Activated CD4-positive, alpha-beta T cell treated with anti-CD3 and anti-CD28 coated beads for 1 hour (primary cell): Measurements from ENCODE around the gene C14orf180.
"Not testable (repeated sequence)": the region's sequence is repeated elsewhere in the genome, so short reads cannot be mapped to it uniquely, and the experiment has no call there.

Source experiments
- DNase-seq: peaks from one replicate; pipeline ENCODE4 v3.0.0-alpha.2; 2020

The C14orf180 gene

GRCh38 chr14:104563191-104563741 is 16.3 kb upstream of the C14orf180 start:
- DNase-seq, result no peak

- peak; percentile 52 for DNase-seq
Measured at GRCh38 chr14:104563742-104564615, 15.6 kb upstream of the C14orf180 start.

GRCh38 chr14:104564744-104565679 is 14.6 kb upstream of the C14orf180 start:
- no peak for DNase-seq

GRCh38 chr14:104567141-104567956 is 12.2 kb upstream of the C14orf180 start:
- no peak for DNase-seq

GRCh38 chr14:104567957-104568225 is 11.7 kb upstream of the C14orf180 start:
- no peak for DNase-seq

- DNase-seq, result no peak
Measured at GRCh38 chr14:104568620-104569019, 10.9 kb upstream of the C14orf180 start.

GRCh38 chr14:104569435-104569834 is 10.1 kb upstream of the C14orf180 start:
- no peak for DNase-seq

GRCh38 chr14:104571246-104571645 is 8.3 kb upstream of the C14orf180 start:
- no peak for DNase-seq

GRCh38 chr14:104572024-104572626 is 7.4 kb upstream of the C14orf180 start:
- no peak for DNase-seq

GRCh38 chr14:104572668-104573067 is 6.9 kb upstream of the C14orf180 start:
- DNase-seq, result no peak

- no peak for DNase-seq
Measured at GRCh38 chr14:104573930-104574329, 5.6 kb upstream of the C14orf180 start.

- DNase-seq, result no peak
Measured at GRCh38 chr14:104574536-104574935, 5.0 kb upstream of the C14orf180 start.

- no peak for DNase-seq
Measured at GRCh38 chr14:104574978-104575583, 4.5 kb upstream of the C14orf180 start.

GRCh38 chr14:104576232-104576969 is 3.2 kb upstream of the C14orf180 start:
- DNase-seq, result no peak

GRCh38 chr14:104576970-104577332 is 2.6 kb upstream of the C14orf180 start:
- DNase-seq, result no peak

- no peak for DNase-seq
Measured at GRCh38 chr14:104577426-104577825, 2.1 kb upstream of the C14orf180 start.

- DNase-seq, result no peak
Measured at GRCh38 chr14:104577847-104578301, 1.7 kb upstream of the C14orf180 start.

GRCh38 chr14:104578321-104578720 is 1.2 kb upstream of the C14orf180 start:
- no peak for DNase-seq

GRCh38 chr14:104579939-104580338 is 375 bp downstream of the C14orf180 start:
- DNase-seq, result not testable (repeated sequence)

GRCh38 chr14:104580961-104581360 is 1.4 kb downstream of the C14orf180 start:
- no peak for DNase-seq

- DNase-seq, result no peak
Measured at GRCh38 chr14:104581521-104581920, 2.0 kb downstream of the C14orf180 start.
